Psoas muscle (tissue), 8 donors: ENCODE data around the gene SLC9A5. TPM values are rescaled to one million over a fixed set of nuclear protein-coding genes. Genes with fewer than 3 reads are reported as not detected.

Experiments
- ATAC-seq, 4 donors: fragments of 200-7000 bp; cut with Tn5 transposase; one replicate each; pipeline ENCODE4 v1.9.1; 2020; ENCODE audit warnings: moderate library complexity in 3 of 4, mild to moderate bottlenecking in 2 of 4
- DNase-seq, 2 donors: peaks; one replicate each; pipeline ENCODE4 v3.0.0-alpha.2; 2020
- H3K27ac ChIP-seq: fragments of 200-600 bp; one replicate; pipeline ENCODE4 v1.8.0; 2022
- H3K27me3 ChIP-seq, 3 donors: fragments of 200-600 bp in 1 of 3; one replicate each; pipeline versions ENCODE4 v1.6.1 to v1.8.0; 2013 to 2022; ENCODE audit warnings: low read length in 2 of 3, mild to moderate bottlenecking in 2 of 3, moderate library complexity in 1 of 3; ENCODE audit not compliant: insufficient read depth in 3 of 3
- H3K36me3 ChIP-seq, 2 donors: fragments of 200-600 bp in 1 of 2; one replicate each; pipeline versions ENCODE4 v1.6.1 to v1.8.0; 2013 to 2022; ENCODE audit warnings: low read depth in 1 of 2, mild to moderate bottlenecking in 1 of 2, moderate library complexity in 1 of 2; ENCODE audit not compliant: insufficient read depth in 1 of 2
- H3K4me1 ChIP-seq: fragments of 200-600 bp; one replicate; pipeline ENCODE4 v1.8.0; 2022
- H3K4me3 ChIP-seq: fragments of 200-600 bp; one replicate; pipeline ENCODE4 v1.8.0; 2022; ENCODE audit warnings: mild to moderate bottlenecking
- H3K9me3 ChIP-seq: fragments of 200-600 bp; one replicate; pipeline ENCODE4 v1.8.0; 2022
- CTCF ChIP-seq: fragments of 200-600 bp; IDR thresholded peaks from one replicate; pipeline ENCODE4 v1.8.0; 2022; ENCODE audit warnings: antibody characterized with exemption
- WGBS, 3 donors: extraction: QIAGEN DNeasy Blood & Tissue Kit; methylation state at CpG; one replicate each; pipeline versions ENCODE4 v1.1.6 to v1.1.7; 2013; 5-methylcytosine and 5-hydroxymethylcytosine counted together
- intact Hi-C, 2 donors: fragments of 100-400 bp; cut with DNase I; formaldehyde crosslinking; loops; one replicate each; pipeline versions ENCODE4 v1.11.0 to v1.14.2; 2022
- polyA plus RNA-seq, 3 donors: library from polyadenylated mRNA; stranded (reverse); fragments of 200-250 nt; gene quantifications; one replicate each; pipeline ENCODE4 v1.2.3, GENCODE V29; 2013
- total RNA-seq, 4 donors: library from RNA; stranded (reverse); fragmentation: NEBNext Ultra II Directional in 2 of 4; extraction: Animal tissue kit (Norgen Biotek cat#: 25700) in 2 of 4; gene quantifications; one replicate each; pipeline versions ENCODE4 v1.2.1 to v1.2.4, GENCODE V29; 2021 to 2023
- donor health status: healthy with polysubstance abuse.
- donor health status: DM: no; HTN: no; CAD: no; lungs with moderate emphysema.
- donor health status: Bipolar disorder and iron deficiency.
- donor health status: healthy.
- donor health status: DM: yes; HTN: yes; CAD: no.
- donor health status: DM: no; HTN: no; CAD: no.
- donor health status: DM: no; HTN: no; CAD: no.
- donor health status: DM: yes; HTN: yes; CAD: no.

Gene SLC9A5
- total and polyA plus RNA-seq, 7 donors, result 0.52 to 1.7 (median 1.1) TPM

GRCh38 chr16:67201411-67202345, 47.1 kb upstream of the SLC9A5 start:
- no peak for TF ChIP-seq CTCF
- peaks cover 10 to 46% of the 10 kb centered on the region in 2 donors for H3K36me3 ChIP-seq
- ATAC-seq, result no peak
- no peaks in the 10 kb centered on the region for H3K27me3 ChIP-seq
- peaks cover 4% of the 10 kb centered on the region for H3K4me1 ChIP-seq
- intact Hi-C loops, result no loop called here
- H3K27ac ChIP-seq, result no peak overlapping the region
- DNase-seq, result no peak
- H3K9me3 ChIP-seq, result no peaks in the 10 kb centered on the region
- WGBS, 3 donors, result 91 to 94% (median 93%) methylated on average over 40 of the region's 40 CpGs
- no peak overlapping the region for H3K4me3 ChIP-seq

DNA sequence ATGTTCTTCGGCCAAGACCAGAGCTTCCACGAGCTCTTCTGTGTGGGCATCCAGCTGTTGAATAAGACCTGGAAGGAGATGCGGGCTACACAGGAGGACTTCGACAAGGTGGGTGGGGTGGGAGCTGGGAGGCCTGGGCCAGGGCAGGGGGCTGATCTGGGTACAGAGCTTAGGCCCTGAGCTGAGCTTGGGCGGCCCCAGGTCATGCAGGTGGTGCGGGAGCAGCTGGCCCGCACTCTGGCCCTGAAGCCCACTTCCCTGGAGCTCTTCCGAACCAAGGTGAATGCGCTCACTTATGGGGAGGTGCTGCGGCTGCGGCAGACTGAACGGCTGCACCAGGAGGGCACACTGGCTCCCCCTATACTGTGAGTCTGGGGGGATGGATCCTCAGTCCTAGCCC, 46.4 kb upstream of the SLC9A5 start:
- WGBS, 3 donors, result 93 to 96% (median 94%) methylated on average over 10 to 12 of the region's 12 CpGs
- ATAC-seq, result no peak
- no peaks in the 10 kb centered on the region for H3K9me3 ChIP-seq
- H3K4me1 ChIP-seq, result peaks cover 11% of the 10 kb centered on the region
- H3K4me3 ChIP-seq, result no peak overlapping the region
- H3K27ac ChIP-seq, result no peak overlapping the region
- no peak for TF ChIP-seq CTCF
- DNase-seq, result no peak
- intact Hi-C loops, result no loop called here
- H3K27me3 ChIP-seq, result no peaks in the 10 kb centered on the region
- H3K36me3 ChIP-seq, result peaks cover 10 to 39% of the 10 kb centered on the region in 2 donors

GRCh38 chr16:67202956-67203493, 45.8 kb upstream of the SLC9A5 start:
- intact Hi-C loops, result no loop called here
- Histone ChIP-seq H3K27ac (no peak overlapping the region), H3K9me3 (no peaks in the 10 kb centered on the region), H3K4me1 (peaks cover 16% of the 10 kb centered on the region), H3K27me3 (no peaks in the 10 kb centered on the region), H3K36me3 (peaks cover 8 to 33% of the 10 kb centered on the region in 2 donors), H3K4me3 (no peak overlapping the region)
- no peak for ATAC-seq
- DNase-seq, result no peak
- WGBS, 3 donors, result 90 to 95% (median 95%) methylated on average over 22 to 23 of the region's 23 CpGs
- TF ChIP-seq CTCF, result no peak

DNA sequence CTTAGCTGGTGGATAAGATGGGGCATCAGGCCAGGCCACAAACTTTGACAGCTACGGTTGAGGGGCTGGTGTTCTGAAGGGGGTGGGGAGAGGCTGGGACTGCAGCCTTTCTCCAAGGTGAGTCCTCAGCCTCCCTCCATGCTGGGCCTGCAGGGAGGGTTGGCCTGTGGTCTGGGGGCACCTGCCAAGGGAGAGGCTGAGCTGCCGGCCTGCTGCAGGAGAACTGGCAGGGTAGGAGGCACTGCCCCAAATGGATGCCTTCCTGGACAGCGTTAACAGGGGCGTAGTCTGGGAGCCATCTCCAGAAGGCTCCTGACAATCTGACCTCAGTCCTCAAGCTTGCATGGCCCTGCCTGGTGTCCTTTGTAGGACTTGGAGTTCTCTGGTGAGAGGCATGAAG, 44.7 kb upstream of the SLC9A5 start:
- no peak for TF ChIP-seq CTCF
- H3K27me3 ChIP-seq, result no peaks in the 10 kb centered on the region
- no peak for ATAC-seq
- peaks cover 16% of the 10 kb centered on the region for H3K4me1 ChIP-seq
- H3K9me3 ChIP-seq, result no peaks in the 10 kb centered on the region
- WGBS, 3 donors, result 63 to 76% (median 64%) methylated on average over 4 of the region's 4 CpGs
- H3K4me3 ChIP-seq, result no peak overlapping the region
- no peak overlapping the region for H3K27ac ChIP-seq
- H3K36me3 ChIP-seq, result peaks cover 5 to 31% of the 10 kb centered on the region in 2 donors
- intact Hi-C loops, result no loop called here
- no peak for DNase-seq
